Measurements from ENCODE around the gene POP4. TPM values are rescaled to one million over a fixed set of nuclear protein-coding genes. Genes with fewer than 3 reads are reported as not detected.
"Not testable (repeated sequence)": the region's sequence is repeated elsewhere in the genome, so short reads cannot be mapped to it uniquely, and the experiment has no call there.

Gene POP4
- total RNA-seq, 2 donors from 2014 or later = 62.1 to 94.2 TPM

DNA sequence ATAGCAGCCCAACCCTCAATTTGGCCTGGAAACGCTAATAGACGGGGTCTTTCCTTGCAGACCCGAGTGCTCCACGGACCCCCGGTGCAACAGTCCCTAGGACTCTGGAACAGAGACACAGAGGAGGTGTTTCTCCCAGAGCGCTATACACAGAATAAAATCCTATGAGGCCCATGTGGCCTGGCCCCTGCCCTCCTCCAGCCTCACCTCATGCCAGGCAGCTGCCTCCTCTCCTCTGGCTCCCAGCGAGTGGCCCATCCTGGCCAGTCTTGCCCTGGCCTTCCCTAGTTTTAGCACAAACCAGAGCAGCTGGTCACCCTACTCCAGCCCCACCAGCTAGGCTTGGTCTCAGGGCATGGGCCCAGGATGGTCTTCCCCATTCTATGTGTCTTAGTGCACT is 20.3 kb downstream of the POP4 start:
- no peaks in the 10 kb centered on the region for H3K27me3 ChIP-seq (replicated peaks; ENCODE audit: insufficient read depth)
- no peak overlapping the region for H3K4me3 ChIP-seq
- no peak overlapping the region for H3K27ac ChIP-seq
- DNase-seq (ENCODE audit: low spot score) = no peak
- TF ChIP-seq, protein P1, sequence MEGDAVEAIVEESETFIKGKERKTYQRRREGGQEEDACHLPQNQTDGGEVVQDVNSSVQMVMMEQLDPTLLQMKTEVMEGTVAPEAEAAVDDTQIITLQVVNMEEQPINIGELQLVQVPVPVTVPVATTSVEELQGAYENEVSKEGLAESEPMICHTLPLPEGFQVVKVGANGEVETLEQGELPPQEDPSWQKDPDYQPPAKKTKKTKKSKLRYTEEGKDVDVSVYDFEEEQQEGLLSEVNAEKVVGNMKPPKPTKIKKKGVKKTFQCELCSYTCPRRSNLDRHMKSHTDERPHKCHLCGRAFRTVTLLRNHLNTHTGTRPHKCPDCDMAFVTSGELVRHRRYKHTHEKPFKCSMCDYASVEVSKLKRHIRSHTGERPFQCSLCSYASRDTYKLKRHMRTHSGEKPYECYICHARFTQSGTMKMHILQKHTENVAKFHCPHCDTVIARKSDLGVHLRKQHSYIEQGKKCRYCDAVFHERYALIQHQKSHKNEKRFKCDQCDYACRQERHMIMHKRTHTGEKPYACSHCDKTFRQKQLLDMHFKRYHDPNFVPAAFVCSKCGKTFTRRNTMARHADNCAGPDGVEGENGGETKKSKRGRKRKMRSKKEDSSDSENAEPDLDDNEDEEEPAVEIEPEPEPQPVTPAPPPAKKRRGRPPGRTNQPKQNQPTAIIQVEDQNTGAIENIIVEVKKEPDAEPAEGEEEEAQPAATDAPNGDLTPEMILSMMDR (IDR thresholded peaks at IDR 0.05) = no peak
- TF ChIP-seq POLR2A (IDR thresholded peaks at IDR 0.05) = no peak
- no peak for TF ChIP-seq POLR2AphosphoS5 (IDR thresholded peaks at IDR 0.05)
- 95% methylated on average over 7 of the region's 7 CpGs for WGBS
- H3K36me3 ChIP-seq = no peaks in the 10 kb centered on the region
- H3K9me3 ChIP-seq = no peaks in the 10 kb centered on the region
- H3K4me1 ChIP-seq (replicated peaks) = no peaks in the 10 kb centered on the region
- intact Hi-C loops (cut with DNase I) = no loop called here

DNA sequence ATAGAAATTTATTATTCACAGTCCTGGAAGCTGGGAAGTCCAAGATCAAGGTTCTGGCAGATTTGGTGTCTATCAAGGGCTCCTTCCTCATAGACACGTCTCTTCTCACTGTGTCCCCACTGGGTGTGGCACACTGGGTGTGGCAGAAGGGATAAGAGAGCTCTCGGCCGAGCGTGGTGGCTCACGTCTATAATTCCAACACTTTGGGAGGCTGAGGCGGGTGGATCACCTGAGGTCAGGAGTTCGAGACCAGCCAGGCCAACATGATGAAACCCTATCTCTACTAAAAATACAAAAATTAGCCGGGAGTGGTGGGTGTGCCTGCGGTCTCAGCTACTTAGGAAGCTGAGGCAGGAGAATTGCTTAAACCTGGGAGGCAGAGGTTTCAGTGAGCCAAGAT is 20.7 kb downstream of the POP4 start:
- intact Hi-C loops (cut with DNase I); DNase-seq (ENCODE audit: low spot score); H3K4me3 ChIP-seq; H3K9me3 ChIP-seq; H3K4me1 ChIP-seq (replicated peaks); H3K27me3 ChIP-seq (replicated peaks; ENCODE audit: insufficient read depth); H3K36me3 ChIP-seq; H3K27ac ChIP-seq: not testable (repeated sequence)
- 94% methylated on average over 9 of the region's 9 CpGs for WGBS

DNA sequence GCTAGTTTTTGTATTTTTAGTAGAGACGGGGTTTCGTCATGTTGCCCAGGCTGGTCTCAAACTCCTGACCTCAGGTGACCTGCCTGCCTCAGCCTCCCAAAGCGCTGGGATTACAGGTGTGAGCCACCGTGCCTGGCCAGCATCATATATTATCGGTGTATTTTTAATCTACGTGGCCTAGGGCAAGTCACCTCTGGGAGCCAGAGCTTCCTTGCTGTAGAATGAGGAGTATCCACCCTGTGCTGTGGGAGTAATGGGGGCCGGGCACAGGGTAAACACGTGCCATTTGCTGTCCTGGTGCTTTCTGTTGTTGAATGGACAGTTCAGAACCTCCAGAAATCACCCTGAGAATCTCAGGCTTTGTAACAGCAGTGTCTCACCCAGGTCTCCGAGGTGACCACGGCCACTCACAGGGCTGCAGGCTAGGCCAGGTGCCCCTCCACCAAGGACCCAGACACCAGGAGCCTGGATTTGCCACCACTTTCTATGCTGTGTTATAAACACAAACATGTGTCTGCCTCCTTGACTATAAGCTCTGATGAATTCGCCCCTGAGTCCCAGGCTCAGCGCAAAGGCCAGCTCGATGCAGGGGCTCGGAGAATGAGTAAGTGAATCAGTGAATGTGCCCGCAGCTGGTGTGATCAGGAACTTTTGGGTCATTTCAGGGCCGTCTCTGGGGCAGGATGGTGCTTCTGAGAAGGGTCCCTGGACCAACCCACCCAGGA is 22.7 kb downstream of the POP4 start:
- Histone ChIP-seq H3K36me3 (no peaks in the 10 kb centered on the region), H3K9me3 (no peaks in the 10 kb centered on the region), H3K27ac (no peak overlapping the region), H3K4me1 (replicated peaks) (no peaks in the 10 kb centered on the region), H3K4me3 (no peak overlapping the region), H3K27me3 (replicated peaks; ENCODE audit: insufficient read depth) (no peaks in the 10 kb centered on the region)
- DNase-seq (ENCODE audit: low spot score) = no peak
- intact Hi-C loops (cut with DNase I) = no loop called here
- TF ChIP-seq, protein P1 (IDR thresholded peaks at IDR 0.05) = no peak
- TF ChIP-seq POLR2AphosphoS5 (IDR thresholded peaks at IDR 0.05) (no peak), POLR2A (IDR thresholded peaks at IDR 0.05) (no peak)
- WGBS = 91% methylated on average over 16 of the region's 16 CpGs

DNA sequence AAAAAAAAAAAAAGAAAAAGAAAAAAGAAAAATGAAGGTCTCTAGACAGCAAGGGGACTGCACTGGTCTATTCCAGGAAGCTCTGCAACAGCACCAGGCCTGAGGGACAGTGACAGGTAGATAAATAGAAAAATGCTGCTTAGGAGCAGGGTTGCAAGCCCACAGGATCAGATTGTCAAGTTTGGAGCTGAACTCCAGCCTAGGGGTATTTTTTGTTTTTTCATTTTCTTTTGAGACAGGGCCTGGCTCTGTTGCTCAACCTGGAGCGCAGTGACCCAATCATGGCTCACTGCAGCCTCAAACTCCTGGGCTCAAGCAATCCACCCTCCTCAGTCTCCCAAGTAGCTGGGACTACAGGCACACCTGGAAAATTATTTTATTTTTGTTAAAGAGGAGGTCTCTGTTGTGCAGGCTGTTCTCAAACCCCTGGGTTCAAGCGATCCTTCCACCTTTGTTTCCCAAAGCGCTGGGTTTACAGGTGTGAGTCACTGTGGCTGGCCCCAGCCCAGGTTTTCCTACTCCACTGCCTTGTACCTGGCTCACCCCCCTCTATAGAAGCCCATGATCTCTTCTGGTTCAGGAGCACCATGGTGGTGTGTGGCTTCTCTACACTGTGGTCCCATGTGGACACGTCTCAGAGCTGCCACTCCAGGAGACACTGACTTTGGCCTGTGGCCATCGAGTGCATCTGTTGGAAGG is 23.9 kb downstream of the POP4 start:
- H3K36me3 ChIP-seq = no peaks in the 10 kb centered on the region
- no peak overlapping the region for H3K27ac ChIP-seq
- H3K4me1 ChIP-seq (replicated peaks) = no peaks in the 10 kb centered on the region
- TF ChIP-seq POLR2AphosphoS5 (IDR thresholded peaks at IDR 0.05) (no peak), POLR2A (IDR thresholded peaks at IDR 0.05) (no peak)
- TF ChIP-seq, protein P1 (IDR thresholded peaks at IDR 0.05) = no peak
- intact Hi-C loops (cut with DNase I) = no loop called here
- no peaks in the 10 kb centered on the region for H3K9me3 ChIP-seq
- 70% methylated on average over 5 of the region's 5 CpGs for WGBS
- no peak for DNase-seq (ENCODE audit: low spot score)
- H3K27me3 ChIP-seq (replicated peaks; ENCODE audit: insufficient read depth) = no peaks in the 10 kb centered on the region
- no peak overlapping the region for H3K4me3 ChIP-seq

DNA sequence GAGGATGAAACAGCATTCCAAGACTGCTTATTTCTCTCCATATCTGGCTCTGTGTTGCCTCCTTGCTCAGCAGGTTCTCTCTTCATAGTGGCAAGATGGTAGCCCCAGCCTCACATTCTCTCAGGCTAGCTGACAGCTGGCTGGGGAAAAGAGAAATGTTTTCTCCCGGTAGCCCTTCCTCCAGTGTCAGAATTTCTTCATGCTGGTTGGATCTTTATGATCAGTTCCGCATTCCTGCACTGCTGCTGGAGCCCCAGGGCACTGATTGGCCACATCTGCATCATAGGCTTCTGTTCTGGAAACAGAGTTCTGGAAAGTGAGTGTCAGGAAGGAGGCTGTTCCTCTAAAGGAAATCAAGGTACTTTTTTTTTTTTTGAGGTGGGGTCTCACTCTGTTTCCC is 24.6 kb downstream of the POP4 start:
- DNase-seq (ENCODE audit: low spot score) = no peak
- Histone ChIP-seq H3K36me3 (no peaks in the 10 kb centered on the region), H3K4me1 (replicated peaks) (no peaks in the 10 kb centered on the region), H3K27me3 (replicated peaks; ENCODE audit: insufficient read depth) (no peaks in the 10 kb centered on the region), H3K27ac (no peak overlapping the region), H3K9me3 (no peaks in the 10 kb centered on the region), H3K4me3 (no peak overlapping the region)
- intact Hi-C loops (cut with DNase I) = no loop called here
- TF ChIP-seq POLR2AphosphoS5 (IDR thresholded peaks at IDR 0.05) (no peak), POLR2A (IDR thresholded peaks at IDR 0.05) (no peak)
- TF ChIP-seq, protein P1 (IDR thresholded peaks at IDR 0.05) = no peak
- 53% methylated on average over 2 of the region's 2 CpGs for WGBS
